OCI-LY1 (cell line): ENCODE data around the gene SPOCK1.

Source experiments
- H2AFZ ChIP-seq: fragments of 200-600 bp; sonication (generic), shearing (Covaris generic); 2 replicates; pipeline ENCODE4 v1.6.0; 2014; ENCODE audit warnings: antibody characterized with exemption, mild to moderate bottlenecking, low read length
- H3F3A ChIP-seq: fragments of 200-600 bp; sonication (generic), shearing (Covaris generic); 2 replicates; pipeline ENCODE4 v1.6.0; 2014; ENCODE audit warnings: mild to moderate bottlenecking, antibody characterized with exemption, low read length, moderate library complexity; ENCODE audit not compliant: insufficient read depth
- H3K27ac ChIP-seq: fragments of 200-600 bp; sonication (generic); 2 replicates; pipeline ENCODE4 v1.5.1; 2014; ENCODE audit warnings: low read length, mixed run types, mild to moderate bottlenecking, low read depth; ENCODE audit not compliant: poor library complexity, severe bottlenecking
- H3K27me3 ChIP-seq: fragments of 200-600 bp; sonication (generic); 2 replicates; pipeline ENCODE4 v1.6.0; 2014; ENCODE audit warnings: antibody characterized with exemption, mild to moderate bottlenecking, low read length, moderate library complexity; ENCODE audit not compliant: insufficient read depth
- H3K36me3 ChIP-seq: fragments of 200-600 bp; sonication (generic); 2 replicates; pipeline ENCODE4 v1.6.1; 2014; ENCODE audit warnings: mild to moderate bottlenecking, antibody characterized with exemption, low read length, moderate library complexity, mixed read lengths; ENCODE audit not compliant: insufficient read depth
- H3K4me1 ChIP-seq: fragments of 200-600 bp; sonication (generic); 2 replicates; pipeline ENCODE4 v1.5.1; 2014; ENCODE audit warnings: mild to moderate bottlenecking, low read length, moderate library complexity; ENCODE audit not compliant: insufficient read depth, severe bottlenecking
- H3K4me2 ChIP-seq: fragments of 200-600 bp; sonication (generic), shearing (Covaris generic); 2 replicates; pipeline ENCODE4 v1.6.1; 2014; ENCODE audit warnings: low read length
- H3K4me3 ChIP-seq: fragments of 200-600 bp; sonication (generic); 2 replicates; pipeline ENCODE4 v1.5.1; 2014; ENCODE audit warnings: low read length, low read depth, mild to moderate bottlenecking, mixed read lengths; ENCODE audit not compliant: poor library complexity, severe bottlenecking
- H3K79me2 ChIP-seq: fragments of 200-600 bp; shearing (Covaris generic); 2 replicates; pipeline ENCODE4 v1.6.1; 2016; ENCODE audit warnings: mixed run types, low read length, mixed read lengths; ENCODE audit not compliant: insufficient read depth
- H3K9ac ChIP-seq: fragments of 200-600 bp; sonication (generic), shearing (Covaris generic); 2 replicates; pipeline ENCODE4 v1.6.1; 2014; ENCODE audit warnings: mild to moderate bottlenecking, low read length, mixed read lengths
- H3K9me2 ChIP-seq: fragments of 200-600 bp; sonication (generic), shearing (Covaris generic); 2 replicates; pipeline ENCODE4 v1.6.1; 2014; ENCODE audit warnings: low read depth, mild to moderate bottlenecking, low read length, mixed read lengths
- H3K9me3 ChIP-seq: fragments of 200-600 bp; shearing (Covaris generic); 2 replicates; pipeline ENCODE4 v1.6.1; 2014; ENCODE audit warnings: low read length, mixed read lengths
- H4K20me1 ChIP-seq: fragments of 200-600 bp; sonication (generic), shearing (Covaris generic); 2 replicates; pipeline ENCODE4 v1.6.0; 2016; ENCODE audit warnings: mild to moderate bottlenecking, low read length; ENCODE audit not compliant: insufficient read depth
- EZH2 ChIP-seq: fragments of 200-600 bp; sonication (generic), shearing (Covaris generic); IDR thresholded peaks from 2 replicates; pipeline ENCODE4 v1.8.0; 2017; ENCODE audit warnings: borderline replicate concordance, mixed run types, mild to moderate bottlenecking, antibody characterized with exemption, low read length, moderate library complexity, mixed read lengths
- TF ChIP-seq, protein P1 (sequence below): fragments of 200-600 bp; sonication (generic), shearing (Covaris generic); IDR thresholded peaks from 2 replicates; pipeline ENCODE4 v1.5.1; 2017; ENCODE audit warnings: mild to moderate bottlenecking, antibody characterized with exemption, low read length, moderate library complexity, mixed read lengths

The SPOCK1 gene

DNA sequence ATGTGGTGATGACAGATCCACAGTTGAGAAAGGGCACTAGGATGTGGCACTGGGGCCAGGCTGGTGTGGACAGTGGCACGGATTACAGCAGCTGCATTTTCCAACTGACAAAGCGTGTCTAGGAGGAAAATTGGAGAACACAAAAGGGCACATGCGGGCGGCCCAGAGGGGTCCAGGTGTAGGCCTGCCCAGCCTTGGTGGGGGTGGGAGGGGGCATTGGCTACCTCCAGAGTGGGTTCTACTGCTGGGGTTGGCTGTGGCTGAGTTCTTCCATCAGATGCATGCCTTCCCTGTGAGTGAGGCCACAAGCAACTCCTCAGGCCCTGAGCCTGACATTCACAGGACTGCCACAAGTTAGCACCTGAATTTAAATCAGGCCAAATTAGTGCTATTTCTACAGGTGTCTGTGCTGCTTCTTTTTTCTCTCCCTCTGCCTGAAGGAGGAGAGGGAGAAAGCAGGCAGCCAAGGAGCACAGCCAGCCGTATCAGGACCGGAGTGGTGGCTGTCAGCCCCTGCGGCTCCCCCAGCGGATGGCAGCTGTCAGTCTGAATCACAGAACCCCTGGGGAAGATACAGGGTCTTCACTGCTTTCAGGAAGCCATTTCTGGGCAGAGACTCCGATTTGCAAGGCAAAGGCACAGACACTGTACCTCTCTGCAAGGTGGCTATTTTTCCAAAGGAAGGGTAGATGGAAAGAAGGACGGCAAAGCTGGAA lies 464.2 kb downstream of the SPOCK1 start:
- Histone ChIP-seq H3K4me2 (no peak overlapping the region), H3F3A (no peaks in the 10 kb centered on the region), H4K20me1 (no peaks in the 10 kb centered on the region), H3K4me3 (no peak overlapping the region), H3K9me3 (no peaks in the 10 kb centered on the region), H2AFZ (no peak overlapping the region), H3K27me3 (no peaks in the 10 kb centered on the region), H3K4me1 (peaks cover 9% of the 10 kb centered on the region), H3K36me3 (no peaks in the 10 kb centered on the region), H3K9me2 (no peaks in the 10 kb centered on the region), H3K79me2 (no peaks in the 10 kb centered on the region), H3K27ac (no peak overlapping the region), H3K9ac (no peak overlapping the region)
- no peak for TF ChIP-seq EZH2
- TF ChIP-seq, protein P1, sequence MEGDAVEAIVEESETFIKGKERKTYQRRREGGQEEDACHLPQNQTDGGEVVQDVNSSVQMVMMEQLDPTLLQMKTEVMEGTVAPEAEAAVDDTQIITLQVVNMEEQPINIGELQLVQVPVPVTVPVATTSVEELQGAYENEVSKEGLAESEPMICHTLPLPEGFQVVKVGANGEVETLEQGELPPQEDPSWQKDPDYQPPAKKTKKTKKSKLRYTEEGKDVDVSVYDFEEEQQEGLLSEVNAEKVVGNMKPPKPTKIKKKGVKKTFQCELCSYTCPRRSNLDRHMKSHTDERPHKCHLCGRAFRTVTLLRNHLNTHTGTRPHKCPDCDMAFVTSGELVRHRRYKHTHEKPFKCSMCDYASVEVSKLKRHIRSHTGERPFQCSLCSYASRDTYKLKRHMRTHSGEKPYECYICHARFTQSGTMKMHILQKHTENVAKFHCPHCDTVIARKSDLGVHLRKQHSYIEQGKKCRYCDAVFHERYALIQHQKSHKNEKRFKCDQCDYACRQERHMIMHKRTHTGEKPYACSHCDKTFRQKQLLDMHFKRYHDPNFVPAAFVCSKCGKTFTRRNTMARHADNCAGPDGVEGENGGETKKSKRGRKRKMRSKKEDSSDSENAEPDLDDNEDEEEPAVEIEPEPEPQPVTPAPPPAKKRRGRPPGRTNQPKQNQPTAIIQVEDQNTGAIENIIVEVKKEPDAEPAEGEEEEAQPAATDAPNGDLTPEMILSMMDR: peak; percentile 11; the same call in 1 of the 2 replicates

DNA sequence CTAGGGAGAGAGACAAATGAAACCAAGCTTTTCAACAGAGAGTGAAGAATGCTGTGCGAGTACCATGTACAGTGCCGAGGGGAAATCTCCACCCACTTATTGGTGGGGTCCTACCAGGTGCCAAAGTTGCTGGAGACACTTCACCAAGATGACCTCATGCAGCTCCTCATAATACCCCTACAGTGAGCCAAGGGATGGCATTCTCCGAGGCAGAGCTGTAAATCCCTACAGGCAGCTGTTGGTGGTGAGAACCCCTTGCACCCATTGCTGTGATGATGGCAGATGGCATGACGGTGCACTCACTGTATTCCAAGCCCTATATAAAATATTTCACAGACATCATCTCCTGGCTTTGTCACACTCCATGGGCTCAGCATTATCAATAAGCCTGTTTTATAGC lies 464.9 kb downstream of the SPOCK1 start:
- Histone ChIP-seq H3K9ac (no peak overlapping the region), H2AFZ (no peak overlapping the region)

DNA sequence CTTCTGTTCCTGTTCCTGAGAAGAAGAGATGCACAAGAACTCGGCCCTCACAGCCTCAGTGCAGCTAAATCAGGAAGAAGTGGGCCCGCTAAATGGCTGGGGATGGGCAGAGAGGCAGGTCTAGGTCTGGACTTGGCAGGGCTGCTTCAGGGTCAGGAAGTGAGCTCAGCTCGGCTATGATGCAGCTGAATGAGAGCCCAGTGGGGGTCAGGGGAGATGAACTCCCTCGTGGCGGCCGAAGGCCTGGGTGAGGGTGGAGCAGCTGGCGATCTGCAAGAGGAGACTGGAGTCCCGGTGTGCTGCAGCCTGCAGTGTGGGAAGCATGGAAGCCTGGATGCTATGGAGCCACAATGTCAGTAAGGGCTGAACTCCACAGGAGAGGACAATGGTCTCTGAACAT lies 466.2 kb downstream of the SPOCK1 start:
- no peaks in the 10 kb centered on the region for H4K20me1 ChIP-seq
- H3K4me2 ChIP-seq: no peak overlapping the region
- H3K27ac ChIP-seq: no peak overlapping the region
- no peak overlapping the region for H3K9ac ChIP-seq
- H3K9me3 ChIP-seq: no peaks in the 10 kb centered on the region
- TF ChIP-seq EZH2: no peak
- TF ChIP-seq, protein P1: no peak
- H3K36me3 ChIP-seq: no peaks in the 10 kb centered on the region
- no peaks in the 10 kb centered on the region for H3K9me2 ChIP-seq
- H3K4me3 ChIP-seq: no peak overlapping the region
- no peaks in the 10 kb centered on the region for H3K79me2 ChIP-seq
- H3K27me3 ChIP-seq: no peaks in the 10 kb centered on the region
- peaks cover 11% of the 10 kb centered on the region for H3K4me1 ChIP-seq
- no peak overlapping the region for H2AFZ ChIP-seq
- no peaks in the 10 kb centered on the region for H3F3A ChIP-seq

More for the DNA sequence above, 464.9 kb downstream of the SPOCK1 start:
- Histone ChIP-seq H3K4me3 (no peak overlapping the region), H3F3A (no peaks in the 10 kb centered on the region), H3K36me3 (no peaks in the 10 kb centered on the region), H3K27ac (no peak overlapping the region), H4K20me1 (no peaks in the 10 kb centered on the region), H3K9me2 (no peaks in the 10 kb centered on the region), H3K4me2 (no peak overlapping the region), H3K27me3 (no peaks in the 10 kb centered on the region), H3K9me3 (no peaks in the 10 kb centered on the region), H3K4me1 (peaks cover 9% of the 10 kb centered on the region), H3K79me2 (no peaks in the 10 kb centered on the region)
- TF ChIP-seq, protein P1: no peak
- no peak for TF ChIP-seq EZH2
